Activated T-helper 1 cell treated with anti-CD3 and anti-CD28 coated beads, Interleukin-12 subunit alpha, Interleukin-12 subunit beta, Interleukin-2, Interleukin-4 antibody, amounts not matched to agents 30 ng/mL and 10 ng/mL and 1 ng/mL, durations not matched to agents 14 hours and 24 hours and 36 hours (primary cell): ENCODE measurements around the gene MUS81. TPM values are rescaled to one million over a fixed set of nuclear protein-coding genes. Genes with fewer than 3 reads are reported as not detected.

ENCODE experiments used
- DNase-seq: peaks from one replicate; pipeline ENCODE4 v3.0.0; 2021; ENCODE audit warnings: low spot score
- H3K27ac Mint-ChIP-seq: one replicate; pipeline ENCODE4 v1.8.0; 2021; ENCODE audit warnings: mild to moderate bottlenecking, mixed read lengths
- H3K27me3 Mint-ChIP-seq: one replicate; pipeline ENCODE4 v1.8.0; 2022; ENCODE audit warnings: mild to moderate bottlenecking, moderate library complexity, mixed read lengths; ENCODE audit not compliant: insufficient read depth
- H3K36me3 Mint-ChIP-seq: one replicate; pipeline ENCODE4 v1.8.0; 2021; ENCODE audit warnings: low read depth, mixed read lengths
- H3K4me1 Mint-ChIP-seq: one replicate; pipeline ENCODE4 v1.8.0; 2021; ENCODE audit warnings: low read depth, mixed read lengths
- H3K4me3 Mint-ChIP-seq: one replicate; pipeline ENCODE4 v1.8.0; 2021; ENCODE audit warnings: mild to moderate bottlenecking, moderate library complexity, mixed read lengths
- H3K9me3 Mint-ChIP-seq: one replicate; pipeline ENCODE4 v1.8.0; 2021; ENCODE audit warnings: mixed read lengths
- intact Hi-C: fragments of 100-400 bp; cut with micrococcal nuclease; formaldehyde crosslinking; loops from one replicate; pipeline ENCODE4 v1.15.1; 2024
- total RNA-seq: library from RNA; stranded (reverse); gene quantifications from 2 replicates; pipeline ENCODE4 v1.2.3, GENCODE V29; 2022

The MUS81 gene
- total RNA-seq, 1 donor from 2014 or later, result 77.7 TPM

GRCh38 chr11:65879617-65880016 lies 19.4 kb downstream of the MUS81 start, which contains the start of gene CTSW:
TSS of gene CTSW (plus strand) at chr11:65879837. CDS start at chr11:65879855, 18 bp downstream.
- H3K4me3 Mint-ChIP-seq, result peak within 1 kb of the TSS; percentile 42
- H3K9me3 Mint-ChIP-seq, result no peaks in the 10 kb centered on the region
- peaks cover 31% of the 10 kb centered on the region for H3K4me1 Mint-ChIP-seq
- no peaks in the 10 kb centered on the region for H3K27me3 Mint-ChIP-seq
- intact Hi-C loops, result no loop called here
- peaks cover 10% of the 10 kb centered on the region for H3K36me3 Mint-ChIP-seq
- no peak for DNase-seq
- peak within 1 kb of the TSS; percentile 86 for H3K27ac Mint-ChIP-seq

- H3K27me3 Mint-ChIP-seq, result no peaks in the 10 kb centered on the region
- DNase-seq, result no peak
- no peak overlapping the region for H3K27ac Mint-ChIP-seq
- no peaks in the 10 kb centered on the region for H3K9me3 Mint-ChIP-seq
- H3K4me1 Mint-ChIP-seq, result peaks cover 36% of the 10 kb centered on the region
- no peak overlapping the region for H3K4me3 Mint-ChIP-seq
- peaks cover 14% of the 10 kb centered on the region for H3K36me3 Mint-ChIP-seq
- intact Hi-C loops, result no loop called here
These were observed 19.8 kb downstream of the MUS81 start for GRCh38 chr11:65880027-65880426.

- Mint-ChIP-seq H3K36me3 (peaks cover 20% of the 10 kb centered on the region), H3K27me3 (no peaks in the 10 kb centered on the region), H3K4me1 (peaks cover 43% of the 10 kb centered on the region), H3K4me3 (no peak overlapping the region), H3K27ac (peak overlapping the region; percentile 86), H3K9me3 (no peaks in the 10 kb centered on the region)
- intact Hi-C loops, result no loop called here
- DNase-seq, result no peak
These were observed 20.7 kb downstream of the MUS81 start for GRCh38 chr11:65880844-65881421.

GRCh38 chr11:65882120-65883057 lies 22.2 kb downstream of the MUS81 start:
- DNase-seq, result no peak
- H3K27me3 Mint-ChIP-seq, result no peaks in the 10 kb centered on the region
- no peaks in the 10 kb centered on the region for H3K9me3 Mint-ChIP-seq
- no peak overlapping the region for H3K27ac Mint-ChIP-seq
- no peak overlapping the region for H3K4me3 Mint-ChIP-seq
- H3K36me3 Mint-ChIP-seq, result peaks cover 27% of the 10 kb centered on the region
- intact Hi-C loops, result no loop called here
- peaks cover 50% of the 10 kb centered on the region for H3K4me1 Mint-ChIP-seq

DNA sequence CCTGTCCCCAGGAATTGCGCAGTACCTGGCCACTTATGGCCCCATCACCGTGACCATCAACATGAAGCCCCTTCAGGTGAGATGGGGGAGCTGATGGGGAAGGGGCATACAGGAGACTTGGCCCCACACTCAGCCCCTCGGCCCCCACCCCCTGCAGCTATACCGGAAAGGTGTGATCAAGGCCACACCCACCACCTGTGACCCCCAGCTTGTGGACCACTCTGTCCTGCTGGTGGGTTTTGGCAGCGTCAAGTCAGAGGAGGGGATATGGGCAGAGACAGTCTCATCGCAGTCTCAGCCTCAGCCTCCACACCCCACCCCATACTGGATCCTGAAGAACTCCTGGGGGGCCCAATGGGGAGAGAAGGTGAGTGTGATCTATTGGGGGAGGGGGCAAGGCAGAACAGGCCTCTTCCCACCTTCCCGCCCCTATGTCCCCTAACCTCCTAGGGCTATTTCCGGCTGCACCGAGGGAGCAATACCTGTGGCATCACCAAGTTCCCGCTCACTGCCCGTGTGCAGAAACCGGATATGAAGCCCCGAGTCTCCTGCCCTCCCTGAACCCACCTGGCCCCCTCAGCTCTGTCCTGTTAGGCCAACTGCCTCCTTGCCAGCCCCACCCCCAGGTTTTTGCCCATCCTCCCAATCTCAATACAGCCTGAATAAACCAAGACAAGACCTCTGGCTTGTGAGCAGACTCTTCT lies 23.0 kb downstream of the MUS81 start:
- no peak for DNase-seq
- Mint-ChIP-seq H3K4me1 (peaks cover 50% of the 10 kb centered on the region), H3K27ac (no peak overlapping the region), H3K4me3 (no peak overlapping the region), H3K9me3 (no peaks in the 10 kb centered on the region), H3K36me3 (peaks cover 28% of the 10 kb centered on the region), H3K27me3 (no peaks in the 10 kb centered on the region)
- intact Hi-C loops, result no loop called here

DNA sequence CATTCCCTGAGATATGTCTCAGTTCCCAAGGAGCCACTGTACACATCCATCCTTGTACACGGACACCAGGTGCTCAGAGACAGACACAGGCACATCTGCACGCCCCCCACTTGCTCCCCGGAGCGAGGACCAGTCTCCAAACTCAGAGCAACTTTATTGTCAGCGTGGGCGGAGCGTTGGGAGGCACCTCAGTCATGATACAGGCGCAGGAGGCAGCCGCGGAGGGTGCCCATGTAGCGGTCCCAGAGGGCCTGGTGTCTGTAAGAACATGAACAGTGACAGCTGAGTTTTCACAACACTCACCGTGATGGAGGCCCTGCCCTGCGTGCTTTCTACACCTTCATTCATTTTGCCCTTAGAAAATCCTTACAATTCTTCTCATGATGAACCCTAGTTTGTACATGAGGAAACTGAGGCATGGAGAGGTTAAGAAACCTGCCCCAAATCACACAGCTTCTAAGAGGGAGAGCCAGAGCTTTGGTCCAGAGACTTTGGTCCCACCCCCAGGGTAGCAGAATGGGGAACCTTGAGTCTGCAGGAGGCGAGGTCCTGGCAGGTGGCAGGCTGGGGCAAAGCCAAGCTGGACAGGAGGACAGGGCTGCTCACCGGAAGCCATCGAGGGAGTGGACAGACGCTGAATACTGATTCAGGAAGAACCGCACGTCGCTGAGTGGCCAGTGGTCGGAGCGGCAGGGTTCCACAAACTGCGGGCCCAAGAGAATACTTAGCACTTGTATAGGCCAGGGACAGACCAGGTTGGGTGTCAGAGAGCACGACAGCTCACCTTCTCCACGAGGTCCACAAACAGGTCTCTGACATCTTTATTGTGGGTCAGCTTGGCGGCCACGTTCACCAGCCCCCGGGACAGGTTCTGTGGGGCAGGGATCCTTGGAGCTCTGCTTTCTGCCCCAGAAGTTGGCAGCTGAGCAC lies 23.8 kb downstream of the MUS81 start:
- H3K4me3 Mint-ChIP-seq, result peak overlapping the region; percentile 28
- intact Hi-C loops, result loop anchor here (1.0 to 2.0 kb wide), 4 partner anchors 17 to 178 kb away; partner anchors contain the start of genes FOSL1 and MUS81

GRCh38 chr11:65884716-65885092 lies 24.5 kb downstream of the MUS81 start:
- peak; percentile 77 for DNase-seq
- H3K27me3 Mint-ChIP-seq, result no peaks in the 10 kb centered on the region
- peak overlapping the region; percentile 28 for H3K4me3 Mint-ChIP-seq
- H3K27ac Mint-ChIP-seq, result peak overlapping the region; percentile 40
- H3K36me3 Mint-ChIP-seq, result peaks cover 29% of the 10 kb centered on the region
- no peaks in the 10 kb centered on the region for H3K9me3 Mint-ChIP-seq
- H3K4me1 Mint-ChIP-seq, result peaks cover 54% of the 10 kb centered on the region
- intact Hi-C loops, result loop anchor here (1.0 to 2.0 kb wide), 4 partner anchors 16 to 178 kb away; partner anchors contain the start of genes FOSL1 and MUS81

More for the DNA sequence above, 23.8 kb downstream of the MUS81 start:
- Mint-ChIP-seq H3K4me1 (peaks cover 54% of the 10 kb centered on the region), H3K36me3 (peaks cover 29% of the 10 kb centered on the region), H3K27me3 (no peaks in the 10 kb centered on the region), H3K9me3 (no peaks in the 10 kb centered on the region), H3K27ac (peak overlapping the region; percentile 40)
- DNase-seq, result no peak

DNA sequence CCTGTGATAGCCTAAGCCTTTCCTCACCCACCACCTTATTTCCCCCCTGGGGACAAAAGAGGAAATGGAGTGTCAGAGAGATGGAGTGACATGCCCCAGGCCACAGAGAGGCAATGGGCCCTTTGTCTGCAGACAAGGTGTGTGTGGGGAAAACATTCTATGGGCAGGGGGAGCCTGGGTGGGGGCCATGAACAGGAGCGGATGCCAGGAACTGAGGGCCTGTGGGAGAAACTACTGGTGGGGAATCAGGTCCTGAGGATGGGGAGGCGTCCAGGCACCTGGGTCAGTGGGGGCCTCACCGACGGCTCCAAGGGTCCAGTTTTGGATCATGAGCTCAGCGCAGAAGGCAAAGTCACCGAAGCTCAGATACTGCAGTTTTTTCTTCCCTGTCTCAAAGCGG lies 25.0 kb downstream of the MUS81 start:
- Mint-ChIP-seq H3K9me3 (no peaks in the 10 kb centered on the region), H3K4me3 (peak overlapping the region; percentile 33), H3K4me1 (peaks cover 56% of the 10 kb centered on the region), H3K27ac (no peak overlapping the region), H3K27me3 (no peaks in the 10 kb centered on the region), H3K36me3 (peaks cover 29% of the 10 kb centered on the region)
- intact Hi-C loops, result loop anchor here (2.0 kb wide), 1 partner anchor 16 kb away; the partner anchor contains the start of gene FOSL1
- no peak for DNase-seq

GRCh38 chr11:65885808-65886536 lies 25.7 kb downstream of the MUS81 start:
- intact Hi-C loops, result loop anchor here (2.0 kb wide), 1 partner anchor 15 kb away; the partner anchor contains the start of gene FOSL1
- Mint-ChIP-seq H3K27ac (no peak overlapping the region), H3K36me3 (peaks cover 29% of the 10 kb centered on the region)

GRCh38 chr11:65886826-65887722 lies 26.8 kb downstream of the MUS81 start:
- peaks cover 46% of the 10 kb centered on the region for H3K4me1 Mint-ChIP-seq
- DNase-seq, result no peak
- peak overlapping the region; percentile 96 for H3K27ac Mint-ChIP-seq
- peak overlapping the region; percentile 99 for H3K4me3 Mint-ChIP-seq
- H3K27me3 Mint-ChIP-seq, result no peaks in the 10 kb centered on the region
- H3K9me3 Mint-ChIP-seq, result no peaks in the 10 kb centered on the region
- intact Hi-C loops, result no loop called here
- peaks cover 32% of the 10 kb centered on the region for H3K36me3 Mint-ChIP-seq

More at GRCh38 chr11:65885808-65886536, 25.7 kb downstream of the MUS81 start:
- Mint-ChIP-seq H3K4me3 (peak overlapping the region; percentile 99), H3K9me3 (no peaks in the 10 kb centered on the region), H3K27me3 (no peaks in the 10 kb centered on the region), H3K4me1 (peaks cover 50% of the 10 kb centered on the region)
- DNase-seq, result no peak
